Pancreas (tissue), 10 donors: ENCODE results near the gene PRPS2. TPM values are rescaled to one million over a fixed set of nuclear protein-coding genes. Genes with fewer than 3 reads are reported as not detected.

Experiments used
- ATAC-seq, 4 donors: fragments of 200-7000 bp; cut with Tn5 transposase; one replicate each; pipeline versions ENCODE4 v1.8.0 to v1.9.1; 2020; ENCODE audit warnings: mild to moderate bottlenecking in 4 of 4, moderate library complexity in 4 of 4
- DNase-seq, 6 donors: peaks; one replicate each; pipeline ENCODE4 v3.0.0-alpha.2; 2020
- FAIRE-seq: peaks from 2 replicates; lab custom pipeline; 2012; peaks lifted over from hg19 to GRCh38; lab: Jason Lieb, UNC
- H3K27ac ChIP-seq, 4 donors: fragments of 200-600 bp; sonication (generic); 1 replicate in 3 of 4; 2 replicates in 1 of 4; pipeline versions ENCODE4 v1.5.0 to v1.8.0; 2020
- H3K27me3 ChIP-seq, 4 donors: fragments of 200-600 bp; one replicate each; pipeline ENCODE4 v1.8.0; 2021
- H3K36me3 ChIP-seq, 3 donors: fragments of 200-600 bp; sonication (generic) in 1 of 3; one replicate each; pipeline versions ENCODE4 v1.5.0 to v1.8.0; 2020 to 2021
- H3K4me1 ChIP-seq, 3 donors: fragments of 200-600 bp; one replicate each; pipeline ENCODE4 v1.8.0; 2021
- H3K4me3 ChIP-seq, 4 donors: fragments of 200-600 bp; sonication (generic) in 2 of 4; one replicate each; pipeline versions ENCODE4 v1.5.0 to v1.8.0; 2020 to 2021
- H3K9me3 ChIP-seq, 4 donors: fragments of 200-600 bp; one replicate each; pipeline ENCODE4 v1.8.0; 2021
- WGBS, 2 donors: extraction: QIAGEN DNeasy Blood & Tissue Kit; methylation state at CpG; one replicate each; pipeline ENCODE4 v1.1.7; 2013; 5-methylcytosine and 5-hydroxymethylcytosine counted together
- intact Hi-C, 3 donors: fragments of 100-400 bp; cut with DNase I; formaldehyde crosslinking; loops; one replicate each; pipeline versions ENCODE4 v1.11.1 to v1.14.2; 2022
- polyA plus RNA-seq, 2 donors: library from polyadenylated mRNA; stranded (reverse); fragments of 200-250 nt; gene quantifications; one replicate each; pipeline ENCODE4 v1.2.3, GENCODE V29; 2013
- total RNA-seq, 6 donors: library from RNA; stranded (reverse); fragmentation: NEBNext Ultra II Directional in 4 of 6; extraction: Animal tissue kit (Norgen Biotek cat#: 25700) in 4 of 6; gene quantifications; one replicate each; pipeline versions ENCODE4 v1.2.1 to v1.2.4, GENCODE V29; 2021 to 2023
- TF ChIP-seq, protein P1 (sequence below), 4 donors: fragments of 200-600 bp; sonication (generic) in 3 of 4; IDR thresholded peaks; one replicate each; pipeline versions ENCODE4 v1.5.0 to v1.8.0; 2021; ENCODE audit warnings: antibody characterized with exemption in 4 of 4
- donor health status: healthy with polysubstance abuse.
- donor health status: DM: no; HTN: no; CAD: no; lungs with moderate emphysema.
- donor health status: DM: no; HTN: no; CAD: no.
- donor health status: control.
- donor health status: control.
- donor health status: Bipolar disorder and iron deficiency.
- donor health status: DM: yes; HTN: yes; CAD: no.
- donor health status: DM: no; HTN: no; CAD: no.
- donor health status: DM: no; HTN: no; CAD: no.
- donor health status: DM: yes; HTN: yes; CAD: no.

PRPS2 gene
- total and polyA plus RNA-seq, 8 donors: 19.3 to 57.7 (median 37.9) TPM

DNA sequence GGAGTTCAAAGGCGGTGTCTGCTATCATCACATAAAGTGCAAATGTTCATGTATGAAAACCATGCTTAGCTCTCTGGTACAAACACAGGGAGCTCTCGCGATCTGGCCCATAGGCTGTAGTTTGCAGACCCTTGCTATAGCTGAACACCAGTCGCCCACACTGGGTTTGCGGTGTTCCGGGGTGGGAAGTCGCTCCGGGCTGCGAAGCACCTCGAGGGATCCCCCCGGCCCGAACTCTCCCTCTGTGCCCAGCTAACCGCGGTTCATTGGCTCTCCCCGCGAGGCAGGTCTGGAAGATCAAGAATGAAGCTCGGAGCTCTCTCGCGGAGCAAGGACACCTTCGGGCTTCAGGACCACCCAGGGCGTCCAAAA lies 341 bp upstream of the PRPS2 start:
- Histone ChIP-seq H3K9me3 (no peaks in the 10 kb centered on the region), H3K4me3 (peak overlapping the region; percentile 29 to 58 (median 46)), H3K36me3 (no peaks in the 10 kb centered on the region), H3K27ac (peak overlapping the region in 2 of 4 donors; percentile 26 to 58), H3K27me3 (peaks cover 0 to 4% (median 0%) of the 10 kb centered on the region in 4 donors), H3K4me1 (no peaks in the 10 kb centered on the region)
- ATAC-seq: peak; percentile 19 to 55 (median 46)
- TF ChIP-seq, protein P1, sequence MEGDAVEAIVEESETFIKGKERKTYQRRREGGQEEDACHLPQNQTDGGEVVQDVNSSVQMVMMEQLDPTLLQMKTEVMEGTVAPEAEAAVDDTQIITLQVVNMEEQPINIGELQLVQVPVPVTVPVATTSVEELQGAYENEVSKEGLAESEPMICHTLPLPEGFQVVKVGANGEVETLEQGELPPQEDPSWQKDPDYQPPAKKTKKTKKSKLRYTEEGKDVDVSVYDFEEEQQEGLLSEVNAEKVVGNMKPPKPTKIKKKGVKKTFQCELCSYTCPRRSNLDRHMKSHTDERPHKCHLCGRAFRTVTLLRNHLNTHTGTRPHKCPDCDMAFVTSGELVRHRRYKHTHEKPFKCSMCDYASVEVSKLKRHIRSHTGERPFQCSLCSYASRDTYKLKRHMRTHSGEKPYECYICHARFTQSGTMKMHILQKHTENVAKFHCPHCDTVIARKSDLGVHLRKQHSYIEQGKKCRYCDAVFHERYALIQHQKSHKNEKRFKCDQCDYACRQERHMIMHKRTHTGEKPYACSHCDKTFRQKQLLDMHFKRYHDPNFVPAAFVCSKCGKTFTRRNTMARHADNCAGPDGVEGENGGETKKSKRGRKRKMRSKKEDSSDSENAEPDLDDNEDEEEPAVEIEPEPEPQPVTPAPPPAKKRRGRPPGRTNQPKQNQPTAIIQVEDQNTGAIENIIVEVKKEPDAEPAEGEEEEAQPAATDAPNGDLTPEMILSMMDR (IDR thresholded peaks at IDR 0.05): no peak
- FAIRE-seq: no peak
- DNase-seq: no peak
- intact Hi-C loops: no loop called here
- 0 to 31% methylated on average over 19 to 21 of the region's 21 CpGs for WGBS, 2 donors

DNA sequence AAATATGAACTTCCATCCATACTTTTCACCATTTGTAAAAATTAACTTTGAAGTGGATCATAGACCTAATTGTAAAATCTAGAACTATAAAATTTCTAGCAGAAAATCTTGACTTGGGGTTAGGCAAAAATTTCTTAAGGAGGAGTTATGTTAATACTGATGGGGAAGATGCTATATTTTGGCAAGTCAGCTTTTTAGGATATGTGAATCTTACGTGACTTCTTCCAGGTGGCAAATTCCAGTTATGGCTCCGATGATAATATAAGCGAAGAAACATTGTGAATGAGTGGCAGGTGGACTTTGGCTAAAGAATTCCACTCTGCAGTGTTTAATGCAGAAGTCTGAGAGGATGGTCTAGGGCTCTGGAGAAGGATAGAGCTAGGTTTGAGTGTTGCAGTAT lies 1.5 kb downstream of the PRPS2 start:
- no peak overlapping the region for H3K4me3 ChIP-seq
- H3K9me3 ChIP-seq: no peaks in the 10 kb centered on the region
- ATAC-seq (no peak), FAIRE-seq (no peak), DNase-seq (no peak)
- WGBS, 2 donors: 46 to 77% methylated on average over 3 of the region's 3 CpGs
- H3K27me3 ChIP-seq: no peaks in the 10 kb centered on the region
- intact Hi-C loops: no loop called here
- TF ChIP-seq, protein P1 (IDR thresholded peaks at IDR 0.05): no peak
- H3K36me3 ChIP-seq: no peaks in the 10 kb centered on the region
- no peak overlapping the region for H3K27ac ChIP-seq
- no peaks in the 10 kb centered on the region for H3K4me1 ChIP-seq

DNA sequence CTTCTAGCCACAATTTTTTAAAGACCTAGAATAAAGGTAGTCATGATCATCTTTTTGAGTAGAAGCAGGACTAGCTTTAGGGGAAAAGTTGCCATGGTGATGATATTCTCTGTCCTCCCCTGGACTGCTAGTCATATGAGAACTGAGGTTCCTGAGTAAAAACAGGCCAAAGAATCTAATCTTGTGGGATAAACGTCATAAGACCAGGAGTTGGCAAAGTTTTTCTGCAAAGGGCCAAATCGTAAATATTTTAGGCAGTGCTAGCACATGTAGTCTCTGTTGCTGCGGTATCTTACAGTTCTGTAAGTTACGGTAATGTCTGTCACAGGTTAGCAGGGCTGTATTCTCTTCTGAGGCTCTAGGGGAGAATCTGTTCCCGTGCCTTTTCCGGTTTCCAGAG lies 3.4 kb downstream of the PRPS2 start:
- H3K36me3 ChIP-seq: no peaks in the 10 kb centered on the region
- no peaks in the 10 kb centered on the region for H3K27me3 ChIP-seq
- TF ChIP-seq, protein P1 (IDR thresholded peaks at IDR 0.05): no peak
- no peak overlapping the region for H3K4me3 ChIP-seq
- FAIRE-seq (no peak), ATAC-seq (no peak), DNase-seq (no peak)
- no peaks in the 10 kb centered on the region for H3K4me1 ChIP-seq
- no peak overlapping the region for H3K27ac ChIP-seq
- WGBS, 2 donors: 71 to 76% methylated on average over 6 of the region's 6 CpGs
- intact Hi-C loops: no loop called here
- H3K9me3 ChIP-seq: no peaks in the 10 kb centered on the region

DNA sequence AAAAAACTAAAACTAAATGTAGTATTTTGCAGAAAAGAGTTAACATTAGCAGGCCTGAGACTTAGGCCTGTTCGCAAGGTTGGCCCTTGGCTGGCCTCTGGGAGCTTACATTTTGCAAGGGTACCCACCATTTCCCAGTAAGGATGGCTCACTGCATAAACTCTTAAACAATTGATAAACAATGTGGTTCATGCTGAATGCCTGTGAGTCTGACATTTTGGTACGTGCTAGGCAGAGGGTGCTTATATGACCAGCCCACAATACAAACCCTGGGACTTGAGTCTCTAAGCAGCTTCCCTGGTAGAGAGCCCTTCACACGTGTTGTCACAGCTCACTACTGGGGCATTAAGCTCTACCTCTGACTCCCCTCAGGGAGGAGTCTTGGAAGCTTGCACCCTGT lies 7.4 kb downstream of the PRPS2 start:
- FAIRE-seq: no peak
- intact Hi-C loops: no loop called here

DNA sequence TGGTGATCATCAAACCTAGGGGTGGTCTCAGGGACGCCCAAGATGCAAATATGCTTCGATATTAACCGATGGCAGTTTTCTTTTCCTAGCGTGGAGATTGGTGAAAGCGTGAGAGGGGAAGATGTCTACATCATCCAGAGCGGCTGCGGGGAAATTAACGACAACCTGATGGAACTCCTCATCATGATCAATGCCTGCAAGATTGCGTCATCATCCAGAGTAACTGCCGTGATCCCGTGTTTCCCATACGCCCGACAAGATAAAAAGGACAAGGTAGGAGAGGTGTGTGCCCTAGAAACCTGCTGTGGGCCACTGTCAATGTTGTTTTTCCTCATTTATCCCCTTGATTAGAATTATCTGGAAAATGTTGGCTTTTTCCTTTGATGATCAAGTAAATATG lies 7.9 kb downstream of the PRPS2 start:
- WGBS, 2 donors: 80 to 83% methylated on average over 13 of the region's 13 CpGs
- TF ChIP-seq, protein P1 (IDR thresholded peaks at IDR 0.05): no peak
- Histone ChIP-seq H3K27me3 (no peaks in the 10 kb centered on the region), H3K27ac (no peak overlapping the region), H3K4me3 (no peak overlapping the region), H3K36me3 (no peaks in the 10 kb centered on the region), H3K9me3 (no peaks in the 10 kb centered on the region), H3K4me1 (no peaks in the 10 kb centered on the region)
- intact Hi-C loops: no loop called here
- DNase-seq: no peak
- FAIRE-seq: no peak
- no peak for ATAC-seq

More for the DNA sequence above, 7.4 kb downstream of the PRPS2 start:
- no peaks in the 10 kb centered on the region for H3K36me3 ChIP-seq
- ATAC-seq (no peak), DNase-seq (no peak)
- WGBS, 2 donors: 88 to 100% methylated on average over 3 of the region's 3 CpGs
- TF ChIP-seq, protein P1 (IDR thresholded peaks at IDR 0.05): no peak
- H3K9me3 ChIP-seq: no peaks in the 10 kb centered on the region
- H3K27me3 ChIP-seq: no peaks in the 10 kb centered on the region
- no peak overlapping the region for H3K27ac ChIP-seq
- no peak overlapping the region for H3K4me3 ChIP-seq
- no peaks in the 10 kb centered on the region for H3K4me1 ChIP-seq
